GM12891 (cell line): ENCODE measurements around the gene RNF150.

Experiments used
- PAX5 ChIP-seq: IDR thresholded peaks from 2 replicates; pipeline ENCODE4 v1.6.1; 2011; ENCODE audit warnings: low read length, moderate library complexity, mild to moderate bottlenecking; ENCODE audit not compliant: insufficient read depth, severe bottlenecking
- POLR2A ChIP-seq: IDR thresholded peaks from 2 replicates; pipeline ENCODE4 v1.6.1; 2011; ENCODE audit warnings: low read depth, low read length, control low read depth
- POLR2AphosphoS5 ChIP-seq: IDR thresholded peaks from 2 replicates; pipeline ENCODE4 v1.6.1; 2011; ENCODE audit warnings: low read depth, low read length, control low read depth
- SPI1 ChIP-seq: IDR thresholded peaks from 2 replicates; pipeline ENCODE4 v1.6.1; 2011; ENCODE audit warnings: low read depth, low read length, control low read depth
- TAF1 ChIP-seq: IDR thresholded peaks from 2 replicates; pipeline ENCODE4 v1.6.1; 2011; ENCODE audit warnings: low read depth, low read length, control low read depth

GRCh38 chr4:140844061-140844460, 289.2 kb downstream of the RNF150 start:
- TF ChIP-seq POLR2A (no peak), SPI1 (no peak), POLR2AphosphoS5 (no peak), TAF1 (no peak), PAX5 (no peak)
